Forelimb muscle (tissue), 1 donor: Measurements from ENCODE around the gene THEMIS. TPM values are rescaled to one million over a fixed set of nuclear protein-coding genes. Genes with fewer than 3 reads are reported as not detected.
"Not testable (repeated sequence)": the region's sequence is repeated elsewhere in the genome, so short reads cannot be mapped to it uniquely, and the experiment has no call there.

Experiments used
- DNase-seq: peaks from one replicate; pipeline ENCODE4 v3.0.0-alpha.2; 2013; ENCODE audit warnings: low read depth
- polyA plus RNA-seq: library from polyadenylated mRNA; unstranded; fragments of 120-200 nt; gene quantifications from one replicate; pipeline ENCODE4 v1.2.1, GENCODE V29; 2013; ENCODE audit not compliant: insufficient read length

The THEMIS gene, protein sequence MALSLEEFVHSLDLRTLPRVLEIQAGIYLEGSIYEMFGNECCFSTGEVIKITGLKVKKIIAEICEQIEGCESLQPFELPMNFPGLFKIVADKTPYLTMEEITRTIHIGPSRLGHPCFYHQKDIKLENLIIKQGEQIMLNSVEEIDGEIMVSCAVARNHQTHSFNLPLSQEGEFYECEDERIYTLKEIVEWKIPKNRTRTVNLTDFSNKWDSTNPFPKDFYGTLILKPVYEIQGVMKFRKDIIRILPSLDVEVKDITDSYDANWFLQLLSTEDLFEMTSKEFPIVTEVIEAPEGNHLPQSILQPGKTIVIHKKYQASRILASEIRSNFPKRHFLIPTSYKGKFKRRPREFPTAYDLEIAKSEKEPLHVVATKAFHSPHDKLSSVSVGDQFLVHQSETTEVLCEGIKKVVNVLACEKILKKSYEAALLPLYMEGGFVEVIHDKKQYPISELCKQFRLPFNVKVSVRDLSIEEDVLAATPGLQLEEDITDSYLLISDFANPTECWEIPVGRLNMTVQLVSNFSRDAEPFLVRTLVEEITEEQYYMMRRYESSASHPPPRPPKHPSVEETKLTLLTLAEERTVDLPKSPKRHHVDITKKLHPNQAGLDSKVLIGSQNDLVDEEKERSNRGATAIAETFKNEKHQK
- not detected for polyA plus RNA-seq

DNA sequence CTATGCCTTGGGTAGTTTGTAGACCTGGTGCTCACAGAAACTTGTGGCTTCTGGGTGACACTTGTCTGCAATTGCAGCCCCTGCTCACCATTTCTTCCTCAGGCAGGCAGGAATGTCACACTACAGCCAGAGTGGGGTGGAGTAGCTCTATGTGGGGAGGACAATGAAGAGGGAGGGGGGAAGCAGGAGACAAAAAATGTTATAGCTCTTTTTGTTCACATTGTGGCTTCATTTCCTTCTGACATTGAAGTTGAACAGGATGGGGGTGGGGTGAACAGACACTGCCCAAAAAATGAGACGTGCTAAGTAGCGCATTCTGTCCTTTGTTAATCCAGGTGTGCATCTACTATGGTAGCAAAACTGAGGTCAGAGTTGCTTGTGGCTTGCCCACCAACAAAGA lies at the start of gene THEMIS:
THEMIS (minus strand) TSS at position 124 of the 400 bp plus-strand sequence. CDS start 126 bp downstream, outside the sequence.
- DNase-seq = no peak

- no peak for DNase-seq
Observed at GRCh38 chr6:127949251-127949650, 48.4 kb upstream of the THEMIS start.

GRCh38 chr6:127946388-127946787 lies 45.5 kb upstream of the THEMIS start:
- DNase-seq = no peak

- no peak for DNase-seq
Observed at GRCh38 chr6:127945434-127946097, 44.7 kb upstream of the THEMIS start.

DNA sequence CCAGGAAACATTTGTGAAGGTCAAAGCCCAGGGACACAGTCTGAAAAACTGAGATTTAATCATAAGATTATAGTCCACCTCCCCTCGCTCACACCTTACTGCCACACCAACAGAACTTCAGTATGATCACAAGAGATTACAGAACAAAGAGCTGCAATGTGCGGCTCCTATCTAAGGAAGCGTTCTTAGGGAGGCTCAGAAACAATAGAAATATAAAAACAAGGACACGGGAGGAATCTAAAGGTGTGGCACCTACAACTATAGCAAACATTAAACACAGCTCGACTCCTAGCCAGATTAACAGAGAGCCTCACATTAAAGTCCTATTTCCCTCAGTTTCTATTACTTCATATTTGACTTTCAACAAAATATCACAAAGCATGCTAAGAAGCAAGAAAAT lies 40.4 kb upstream of the THEMIS start:
- no peak for DNase-seq

GRCh38 chr6:127939442-127940066 lies 38.7 kb upstream of the THEMIS start:
- no peak for DNase-seq

DNA sequence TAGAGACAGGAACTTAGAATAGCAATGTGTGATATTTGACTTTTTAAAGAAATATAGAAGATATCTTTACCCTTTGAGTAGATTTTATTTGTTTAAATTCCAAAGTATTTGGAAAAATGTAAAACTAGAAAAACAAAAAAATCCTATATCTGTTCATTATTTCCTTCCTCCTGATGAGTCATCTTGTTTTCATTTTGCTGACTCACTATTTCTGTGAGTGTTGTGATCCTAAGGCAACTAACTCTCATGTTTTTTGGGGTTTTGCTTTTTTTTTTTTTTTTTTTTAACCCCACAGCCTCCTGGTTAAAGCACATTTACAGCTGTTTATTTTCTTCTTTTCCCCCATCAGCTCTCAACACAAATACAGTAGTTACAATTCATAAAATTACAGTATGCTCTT lies 37.8 kb upstream of the THEMIS start:
- DNase-seq = no peak

DNA sequence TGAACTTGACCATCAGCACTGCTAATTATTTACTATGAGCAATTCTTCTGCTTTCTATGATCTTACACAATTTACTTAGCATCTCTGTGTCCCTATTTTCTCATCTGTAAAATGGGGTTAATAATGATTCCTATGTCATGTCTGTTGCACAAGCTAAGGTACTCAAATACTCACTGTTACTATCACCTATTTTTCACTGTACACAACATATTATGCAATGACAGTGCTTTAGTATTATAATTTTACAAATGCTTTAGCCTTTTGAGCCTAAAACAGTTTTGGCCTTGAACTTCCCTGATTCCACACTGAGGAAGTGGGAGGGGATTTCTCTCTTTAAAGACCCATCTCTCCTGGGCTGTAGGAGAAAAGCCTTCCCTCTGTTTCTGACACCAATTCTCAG lies 36.9 kb upstream of the THEMIS start:
- DNase-seq = no peak

GRCh38 chr6:127937102-127937501 lies 36.2 kb upstream of the THEMIS start:
- DNase-seq = no peak

DNA sequence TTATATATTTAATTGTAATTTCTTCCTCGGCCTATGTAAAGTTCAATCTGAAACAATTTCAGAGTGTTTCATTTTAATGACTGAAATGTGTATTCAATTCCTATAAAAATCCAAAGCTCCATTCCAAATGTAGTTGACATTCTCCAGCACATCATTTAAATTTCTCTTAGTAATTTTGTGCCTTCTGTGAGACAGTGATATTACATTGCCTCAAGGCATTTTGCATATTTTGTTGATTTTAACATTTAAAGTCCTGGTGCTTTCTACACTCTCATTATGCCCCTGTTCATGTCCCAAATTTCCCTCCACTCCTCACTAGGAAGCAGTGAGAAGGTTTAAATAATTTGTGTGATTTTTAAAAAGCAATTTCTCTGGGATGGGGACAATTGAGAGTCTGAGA lies 34.1 kb upstream of the THEMIS start:
- DNase-seq = no peak

DNA sequence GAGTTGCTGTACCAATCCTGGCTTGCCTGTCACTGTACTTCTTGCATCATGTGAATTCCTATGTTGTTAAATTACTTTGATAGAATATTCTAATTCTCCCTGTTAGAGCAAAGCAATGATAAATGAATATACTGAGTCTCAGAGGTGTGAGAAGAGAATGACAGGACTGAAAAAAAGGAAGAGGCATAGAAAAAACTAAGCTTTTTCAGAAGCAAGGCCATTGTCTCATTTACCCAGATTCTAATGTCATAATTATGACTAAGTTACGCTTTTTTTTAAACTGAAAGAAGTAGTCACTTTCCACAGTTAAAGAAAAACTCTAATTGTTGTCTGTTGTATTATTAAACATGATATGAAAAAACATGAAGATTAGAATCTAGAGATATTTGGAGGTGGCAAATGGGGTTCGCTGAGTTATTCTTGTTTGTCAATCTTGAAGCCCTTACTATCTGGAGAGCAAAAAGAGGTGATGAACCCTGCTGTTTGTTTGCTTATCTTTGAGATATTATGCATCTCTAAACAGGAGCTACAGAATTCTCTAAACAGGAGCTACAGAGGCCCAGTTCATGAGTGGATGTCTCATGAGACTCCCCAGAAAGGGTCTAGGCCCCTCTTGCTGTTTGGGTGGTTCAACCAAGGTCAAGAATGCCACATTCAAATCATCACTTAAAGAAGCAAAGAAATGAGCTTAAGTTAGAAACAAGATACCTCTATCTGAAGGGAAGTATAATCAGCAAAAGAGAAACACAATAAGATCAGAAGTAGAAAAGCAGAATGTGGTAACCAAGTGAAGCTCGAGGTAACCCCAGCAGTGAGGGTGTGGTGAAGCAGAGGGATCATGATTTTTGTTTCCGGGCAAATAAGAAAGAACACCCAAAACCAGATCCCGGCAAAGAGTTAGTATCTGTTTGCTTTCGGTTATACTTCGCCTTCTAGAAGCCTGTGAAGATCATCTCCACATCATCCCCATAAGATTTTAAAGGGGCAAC lies 33.3 kb upstream of the THEMIS start:
- DNase-seq = no peak

DNA sequence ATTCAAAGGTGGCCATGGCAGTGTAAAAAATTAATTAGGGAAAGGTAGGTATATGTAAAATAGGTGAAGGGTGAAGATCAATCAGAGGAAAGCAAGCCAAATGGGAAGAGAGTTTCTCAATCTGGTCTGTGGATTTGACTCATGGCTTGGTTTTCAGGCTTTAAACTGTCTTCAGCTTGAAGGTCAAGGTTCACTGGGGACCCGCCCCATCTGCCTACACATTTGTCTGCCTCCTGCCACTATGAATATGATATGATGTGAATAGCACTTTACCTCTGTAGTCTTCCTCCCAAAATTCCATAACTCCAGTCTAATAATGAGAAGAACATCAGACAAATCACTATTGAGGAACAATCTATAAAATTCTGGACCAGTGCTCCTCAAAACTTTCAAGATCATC lies 32.3 kb upstream of the THEMIS start:
- no peak for DNase-seq

- DNase-seq = no peak
Observed at GRCh38 chr6:127932708-127933107, 31.9 kb upstream of the THEMIS start.

GRCh38 chr6:127926441-127926840 lies 25.6 kb upstream of the THEMIS start:
- not testable (repeated sequence) for DNase-seq

GRCh38 chr6:127924440-127924839 lies 23.6 kb upstream of the THEMIS start:
- no peak for DNase-seq

- no peak for DNase-seq
Observed at GRCh38 chr6:127924031-127924430, 23.2 kb upstream of the THEMIS start.

GRCh38 chr6:127923135-127923534 lies 22.3 kb upstream of the THEMIS start:
- DNase-seq = no peak

DNA sequence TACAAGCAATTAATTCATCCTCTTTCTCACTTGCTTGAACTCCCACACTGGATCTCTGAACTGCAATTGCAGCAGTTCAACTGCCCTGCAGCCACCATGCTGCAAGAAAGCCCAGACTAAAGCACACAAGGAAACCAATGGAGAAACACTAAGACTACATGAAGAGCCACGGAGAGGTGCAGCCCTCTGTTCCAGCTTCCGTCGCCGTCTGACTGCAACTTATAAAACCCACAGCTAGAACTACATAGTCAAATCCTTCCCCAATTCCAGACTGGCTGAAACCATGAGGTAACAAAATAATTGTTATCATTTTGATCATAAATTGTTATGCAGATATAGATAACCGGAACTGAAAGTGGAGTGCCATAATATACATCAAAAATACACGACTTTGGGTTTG lies 21.1 kb upstream of the THEMIS start:
- DNase-seq = no peak

- DNase-seq = no peak
Observed at GRCh38 chr6:127920804-127921203, 19.9 kb upstream of the THEMIS start.

DNA sequence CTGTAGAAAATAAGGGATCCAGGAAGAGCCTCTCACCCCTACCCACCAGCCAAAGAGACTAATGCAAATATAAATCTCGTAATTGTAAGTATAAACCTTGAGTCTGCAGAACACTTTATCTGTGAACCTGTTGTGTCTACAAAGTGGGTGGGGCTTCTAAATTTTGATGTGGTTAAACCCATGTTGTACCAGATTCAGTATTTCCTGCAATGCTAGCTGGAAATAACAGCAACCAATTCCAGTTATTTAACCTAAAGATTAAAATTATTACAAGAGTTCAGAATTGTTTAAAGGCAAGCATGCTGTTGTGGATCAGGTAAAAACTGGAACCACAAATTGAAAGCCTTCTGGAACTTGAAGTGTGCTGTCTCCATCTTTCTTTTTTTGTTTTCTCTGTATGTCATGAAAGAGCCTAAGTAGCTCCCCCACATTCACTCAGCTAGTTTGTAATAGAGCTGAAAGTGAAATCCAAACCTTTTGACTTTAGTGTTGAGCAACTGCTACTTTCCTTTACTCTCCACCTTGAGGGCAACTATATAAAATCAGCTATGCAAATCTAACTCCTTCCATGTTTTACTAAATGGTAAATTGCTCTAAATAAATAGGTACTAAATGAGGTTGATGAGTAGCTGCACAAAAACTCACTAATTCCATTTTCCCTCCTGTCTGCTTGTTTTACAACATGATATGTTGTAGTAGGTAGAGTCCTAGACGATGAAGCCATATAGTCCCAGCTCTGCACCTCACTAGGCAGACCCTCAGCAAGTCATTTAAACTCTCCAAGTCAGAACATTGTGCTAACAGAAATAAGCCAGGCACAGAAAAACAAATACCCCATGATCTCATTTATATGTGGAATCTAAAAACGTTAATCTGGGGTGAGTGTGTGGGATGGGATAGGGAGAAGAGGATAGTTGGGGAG lies 17.9 kb upstream of the THEMIS start:
- no peak for DNase-seq
